Measurements from ENCODE around the gene NTN1. TPM values are rescaled to one million over a fixed set of nuclear protein-coding genes. Genes with fewer than 3 reads are reported as not detected.

Gene NTN1
- polyA plus RNA-seq, 3 donors = 0.03 to 0.04 TPM; not detected in 1

- no peak for TF ChIP-seq CTCF (IDR thresholded peaks at IDR 0.05)
- H3K4me1 ChIP-seq (ENCODE audit: control insufficient read depth in 1 of 2, insufficient read depth in 2 of 2, low read length in 2 of 2) = no peaks in the 10 kb centered on the region
- Mint-ChIP-seq H3K27me3 (ENCODE audit: low read depth in 3 of 3) (peaks cover 0 to 6% (median 1%) of the 10 kb centered on the region in 3 donors), H3K4me3 (no peak overlapping the region), H3K36me3 (no peaks in the 10 kb centered on the region), H3K27ac (no peak overlapping the region), H3K4me1 (no peaks in the 10 kb centered on the region), H3K9me3 (no peaks in the 10 kb centered on the region)
- 70% methylated on average over 4 of the region's 9 CpGs for WGBS (ENCODE audit: insufficient coverage)
- H3K9me3 ChIP-seq (replicated peaks in 1 of 2; ENCODE audit: control insufficient read depth in 1 of 2, insufficient read depth in 1 of 2, low read length in 2 of 2) = no peaks in the 10 kb centered on the region
- H3K27ac ChIP-seq (ENCODE audit: low read depth in 1 of 2, low read length in 2 of 2) = no peak overlapping the region
- no peak for DNase-seq
- H3K4me3 ChIP-seq (replicated peaks in 1 of 3; ENCODE audit: low read depth in 2 of 3, low read length in 3 of 3) = no peak overlapping the region
- H4K20me1 ChIP-seq (ENCODE audit: insufficient read depth, low read length) = no peaks in the 10 kb centered on the region
- no peak overlapping the region for H3K9ac ChIP-seq (ENCODE audit: insufficient read depth, low read length, poor library complexity, severe bottlenecking)
- H3K36me3 ChIP-seq (replicated peaks in 1 of 2; ENCODE audit: control insufficient read depth in 1 of 2, insufficient read depth in 2 of 2, low read length in 2 of 2) = no peaks in the 10 kb centered on the region
- H3K27me3 ChIP-seq (ENCODE audit: control insufficient read depth in 2 of 2, insufficient read depth in 2 of 2, low read length in 2 of 2) = no peaks in the 10 kb centered on the region
- intact Hi-C loops (cut with micrococcal nuclease) = no loop called here
- H3K79me2 ChIP-seq (ENCODE audit: insufficient read depth, low read length) = no peaks in the 10 kb centered on the region
- H3K4me2 ChIP-seq (replicated peaks; ENCODE audit: extremely low read depth, low read length, poor library complexity, severe bottlenecking) = no peak overlapping the region
- no peak overlapping the region for H2AFZ ChIP-seq (ENCODE audit: insufficient read depth, low read depth, low read length, poor library complexity, severe bottlenecking)
Measured at GRCh38 chr17:9090641-9091096, 69.4 kb downstream of the NTN1 start.

DNA sequence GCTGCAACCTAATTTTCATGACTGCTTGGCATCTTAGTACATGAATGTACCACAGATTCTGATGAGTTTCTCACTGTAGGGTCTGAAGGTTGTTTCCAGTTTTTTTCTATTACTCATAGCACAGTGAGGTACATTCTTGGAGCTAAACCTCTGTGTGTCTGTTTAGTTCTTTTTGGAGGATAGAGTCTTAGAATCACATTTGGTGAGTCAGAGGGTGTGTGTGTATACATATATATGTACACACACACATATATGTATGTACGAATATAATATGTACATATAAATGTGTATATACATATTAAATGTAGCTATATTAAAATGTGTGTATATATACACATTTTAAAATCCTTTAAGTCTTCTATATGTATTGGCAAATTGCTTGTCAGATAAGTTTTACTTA, 72.9 kb downstream of the NTN1 start:
- H3K4me1 ChIP-seq (ENCODE audit: control insufficient read depth in 1 of 2, insufficient read depth in 2 of 2, low read length in 2 of 2) = no peaks in the 10 kb centered on the region
- Mint-ChIP-seq H3K9me3 (peaks cover 0 to 2% (median 0%) of the 10 kb centered on the region in 7 donors), H3K4me3 (no peak overlapping the region), H3K4me1 (no peaks in the 10 kb centered on the region), H3K27ac (no peak overlapping the region), H3K27me3 (ENCODE audit: low read depth in 3 of 3) (peaks cover 1 to 10% (median 4%) of the 10 kb centered on the region in 3 donors), H3K36me3 (no peaks in the 10 kb centered on the region)
- no peaks in the 10 kb centered on the region for H3K79me2 ChIP-seq (ENCODE audit: insufficient read depth, low read length)
- no peak overlapping the region for H3K4me3 ChIP-seq (replicated peaks in 1 of 3; ENCODE audit: low read depth in 2 of 3, low read length in 3 of 3)
- DNase-seq = no peak
- H2AFZ ChIP-seq (ENCODE audit: insufficient read depth, low read depth, low read length, poor library complexity, severe bottlenecking) = no peak overlapping the region
- H3K4me2 ChIP-seq (replicated peaks; ENCODE audit: extremely low read depth, low read length, poor library complexity, severe bottlenecking) = no peak overlapping the region
- H3K27ac ChIP-seq (ENCODE audit: low read depth in 1 of 2, low read length in 2 of 2) = no peak overlapping the region
- no peaks in the 10 kb centered on the region for H3K9me3 ChIP-seq (replicated peaks in 1 of 2; ENCODE audit: control insufficient read depth in 1 of 2, insufficient read depth in 1 of 2, low read length in 2 of 2)
- TF ChIP-seq CTCF (IDR thresholded peaks at IDR 0.05) = no peak
- H3K27me3 ChIP-seq (ENCODE audit: control insufficient read depth in 2 of 2, insufficient read depth in 2 of 2, low read length in 2 of 2) = no peaks in the 10 kb centered on the region
- H3K36me3 ChIP-seq (replicated peaks in 1 of 2; ENCODE audit: control insufficient read depth in 1 of 2, insufficient read depth in 2 of 2, low read length in 2 of 2) = no peaks in the 10 kb centered on the region
- no peak overlapping the region for H3K9ac ChIP-seq (ENCODE audit: insufficient read depth, low read length, poor library complexity, severe bottlenecking)
- no CpG with 5 or more reads among the region's 1 CpG for WGBS (ENCODE audit: insufficient coverage)
- intact Hi-C loops (cut with micrococcal nuclease) = no loop called here
- H4K20me1 ChIP-seq (ENCODE audit: insufficient read depth, low read length) = no peaks in the 10 kb centered on the region
